G401 (cell line): Measurements from ENCODE around the gene OCRL. TPM values are rescaled to one million over a fixed set of nuclear protein-coding genes. Genes with fewer than 3 reads are reported as not detected.
A peak's percentile ranks its signal among the peaks of the same experiment; 100 is the strongest.

Experiments
- DNase-seq: peaks from one replicate; pipeline ENCODE4 v3.0.0-alpha.2; 2015; ENCODE audit warnings: low spot score
- in situ Hi-C: cut with HindIII; loops from 2 replicates; pipeline ENCODE4 v1.10.0; 2016; ENCODE audit warnings: low sequenced_read_pairs, mixed read lengths
- total RNA-seq: library from RNA; depleted of rRNA; stranded (reverse); fragments of >200 nt; shearing (Covaris generic); gene quantifications from 2 replicates; pipeline ENCODE4 v1.2.3, GENCODE V29; 2014; rRNA removed

OCRL gene
- total RNA-seq, 1 experiment from 2014 or later, result 35.0 TPM

- in situ Hi-C loops, result no loop called here
- no peak for DNase-seq
Observed at GRCh38 chrX:129617420-129617819, 77.4 kb downstream of the OCRL start.

GRCh38 chrX:129618997-129619396 is 78.9 kb downstream of the OCRL start:
- in situ Hi-C loops, result no loop called here
- DNase-seq, result no peak

- no peak for DNase-seq
- in situ Hi-C loops, result no loop called here
Observed at GRCh38 chrX:129622757-129623301, 82.8 kb downstream of the OCRL start.

- in situ Hi-C loops, result no loop called here
- DNase-seq, result no peak
Observed at GRCh38 chrX:129626026-129626425, 86.0 kb downstream of the OCRL start.

GRCh38 chrX:129629837-129630236 is 89.8 kb downstream of the OCRL start:
- in situ Hi-C loops, result no loop called here
- peak; percentile 12 for DNase-seq

- DNase-seq, result no peak
- in situ Hi-C loops, result no loop called here
Observed at GRCh38 chrX:129631849-129632248, 91.8 kb downstream of the OCRL start.

GRCh38 chrX:129632443-129632842 is 92.4 kb downstream of the OCRL start:
- DNase-seq, result no peak
- in situ Hi-C loops, result no loop called here

GRCh38 chrX:129634541-129634940 is 94.5 kb downstream of the OCRL start:
- in situ Hi-C loops, result no loop called here
- peak; percentile 24 for DNase-seq

- no peak for DNase-seq
- in situ Hi-C loops, result no loop called here
Observed at GRCh38 chrX:129636175-129636681, 96.2 kb downstream of the OCRL start.

GRCh38 chrX:129637217-129638109 is 97.4 kb downstream of the OCRL start:
- in situ Hi-C loops, result no loop called here
- peak; percentile 72 for DNase-seq

- in situ Hi-C loops, result no loop called here
- DNase-seq, result no peak
Observed at GRCh38 chrX:129638917-129639316, 98.9 kb downstream of the OCRL start.

- in situ Hi-C loops, result no loop called here
- DNase-seq, result no peak
Observed at GRCh38 chrX:129640737-129641136, 100.7 kb downstream of the OCRL start.

- in situ Hi-C loops, result no loop called here
- DNase-seq, result no peak
Observed at GRCh38 chrX:129641469-129641868, 101.4 kb downstream of the OCRL start.

GRCh38 chrX:129641941-129642340 is 101.9 kb downstream of the OCRL start:
- in situ Hi-C loops, result no loop called here
- DNase-seq, result no peak

Other genes starting within 250 kb of the OCRL start
- 40.2 and 60.7 TPM in 2 replicates for gene SMARCA1, start 16.8 kb upstream of the OCRL start, total RNA-seq
- not detected in 2 replicates for gene APLN, start 114.7 kb downstream of the OCRL start, total RNA-seq
- gene XPNPEP2, start 198.7 kb downstream of the OCRL start, total RNA-seq, result not detected in 2 replicates
- not detected in 2 replicates for gene SASH3, start 239.7 kb downstream of the OCRL start, total RNA-seq